GM12892 (cell line): Measurements from ENCODE around the gene SYT2.
"Not testable (repeated sequence)": the region's sequence is repeated elsewhere in the genome, so short reads cannot be mapped to it uniquely, and the experiment has no call there.

ENCODE experiments used
- POLR2A ChIP-seq: IDR thresholded peaks from 2 replicates; pipeline ENCODE4 v1.6.1; 2011; ENCODE audit warnings: low read depth, low read length, control low read depth
- TAF1 ChIP-seq: IDR thresholded peaks from 2 replicates; pipeline ENCODE4 v1.6.1; 2011; ENCODE audit warnings: low read depth, mild to moderate bottlenecking, control low read depth, low read length, borderline replicate concordance

- not testable (repeated sequence) for TF ChIP-seq TAF1, POLR2A
Observed at GRCh38 chr1:202544766-202545449, 165.3 kb downstream of the SYT2 start.
